ENCODE results near the gene AS3MT. TPM values are rescaled to one million over a fixed set of nuclear protein-coding genes. Genes with fewer than 3 reads are reported as not detected.

Gene AS3MT
- total RNA-seq, 4 donors from 2014 or later = 3.6 to 5.8 TPM; not detected in 2

DNA sequence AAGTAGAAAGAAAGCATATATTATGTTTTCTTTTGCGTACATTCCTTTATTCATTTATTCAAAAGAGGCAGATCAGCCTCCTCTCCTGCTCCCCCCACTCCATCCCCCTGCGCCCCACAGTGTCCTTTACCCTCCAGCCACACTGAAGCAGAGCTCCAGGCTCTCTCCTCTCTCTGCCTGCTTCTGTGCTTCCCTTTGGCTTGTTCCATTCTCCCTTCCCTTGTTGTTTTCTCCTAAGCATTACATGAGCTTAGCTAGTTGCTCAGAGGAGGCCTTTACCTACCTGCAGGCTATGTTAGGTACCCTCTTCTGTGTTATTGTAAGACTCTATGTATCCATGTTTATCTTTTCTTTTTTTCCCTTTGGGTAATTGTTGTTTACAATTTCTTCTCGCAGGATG, 76.2 kb downstream of the AS3MT start:
- no peak for DNase-seq
- no peak overlapping the region for H3K4me3 ChIP-seq
- no peaks in the 10 kb centered on the region for H3K9me3 ChIP-seq
- no peaks in the 10 kb centered on the region for H3K36me3 ChIP-seq
- H3K27ac ChIP-seq = no peak overlapping the region
- no peaks in the 10 kb centered on the region for H3K27me3 ChIP-seq
- H3K4me1 ChIP-seq = no peaks in the 10 kb centered on the region
- TF ChIP-seq CTCF (IDR thresholded peaks at IDR 0.05) = no peak
- TF ChIP-seq POLR2A (IDR thresholded peaks at IDR 0.05) = no peak

DNA sequence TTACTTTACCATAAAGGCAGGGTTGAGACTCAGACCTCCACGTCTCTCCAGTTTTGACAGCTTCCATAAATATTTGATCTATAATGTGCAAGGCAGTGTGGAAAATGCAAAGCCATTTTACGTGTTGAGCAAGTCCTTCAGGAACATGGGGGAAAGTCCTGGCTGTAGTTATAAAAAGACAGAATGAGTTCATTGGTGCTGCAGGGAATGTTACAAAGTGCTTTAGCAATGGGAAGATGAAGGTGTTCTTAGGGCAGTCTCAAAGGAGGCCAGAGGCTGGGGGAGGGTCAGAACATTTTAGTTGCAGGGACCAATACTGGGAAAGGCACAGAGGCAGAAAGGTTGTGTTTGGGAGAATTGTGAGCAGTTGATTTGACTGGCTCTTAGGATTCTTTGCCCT, 76.7 kb downstream of the AS3MT start:
- Histone ChIP-seq H3K4me3 (no peak overlapping the region), H3K27me3 (no peaks in the 10 kb centered on the region), H3K4me1 (no peaks in the 10 kb centered on the region), H3K9me3 (no peaks in the 10 kb centered on the region), H3K36me3 (no peaks in the 10 kb centered on the region), H3K27ac (no peak overlapping the region)
- DNase-seq = no peak
- TF ChIP-seq CTCF (IDR thresholded peaks at IDR 0.05) (no peak), POLR2A (IDR thresholded peaks at IDR 0.05) (no peak)

- Histone ChIP-seq H3K4me1 (no peaks in the 10 kb centered on the region), H3K27me3 (no peaks in the 10 kb centered on the region), H3K4me3 (no peak overlapping the region), H3K36me3 (no peaks in the 10 kb centered on the region), H3K27ac (no peak overlapping the region), H3K9me3 (no peaks in the 10 kb centered on the region)
- TF ChIP-seq POLR2A (IDR thresholded peaks at IDR 0.05) = no peak
- no peak for TF ChIP-seq CTCF (IDR thresholded peaks at IDR 0.05)
- DNase-seq = no peak
These were observed 77.7 kb downstream of the AS3MT start for GRCh38 chr10:102946992-102947391.

DNA sequence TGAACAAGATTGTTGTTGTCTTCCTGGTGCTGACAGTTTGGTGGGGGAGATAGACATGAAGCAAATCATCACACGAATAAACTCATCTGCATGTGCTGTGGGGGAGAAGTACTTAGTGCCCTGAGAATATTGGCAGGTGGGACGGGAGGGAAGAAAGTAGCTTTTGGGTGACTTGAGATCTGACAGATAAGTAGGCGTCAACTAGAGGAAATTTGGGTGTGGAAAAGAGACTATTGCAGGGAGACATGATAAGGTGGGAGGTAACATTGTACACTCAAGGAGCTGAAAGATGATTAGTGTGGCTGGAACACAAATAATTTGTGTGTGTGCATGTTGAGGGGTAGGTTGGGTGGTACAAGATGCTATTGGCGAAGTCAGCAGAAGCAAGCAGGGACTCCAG, 78.9 kb downstream of the AS3MT start:
- no peak for TF ChIP-seq CTCF (IDR thresholded peaks at IDR 0.05)
- no peak for TF ChIP-seq POLR2A (IDR thresholded peaks at IDR 0.05)
- Histone ChIP-seq H3K4me1 (no peaks in the 10 kb centered on the region), H3K27me3 (no peaks in the 10 kb centered on the region), H3K4me3 (no peak overlapping the region), H3K27ac (no peak overlapping the region), H3K9me3 (no peaks in the 10 kb centered on the region), H3K36me3 (no peaks in the 10 kb centered on the region)
- DNase-seq = no peak

DNA sequence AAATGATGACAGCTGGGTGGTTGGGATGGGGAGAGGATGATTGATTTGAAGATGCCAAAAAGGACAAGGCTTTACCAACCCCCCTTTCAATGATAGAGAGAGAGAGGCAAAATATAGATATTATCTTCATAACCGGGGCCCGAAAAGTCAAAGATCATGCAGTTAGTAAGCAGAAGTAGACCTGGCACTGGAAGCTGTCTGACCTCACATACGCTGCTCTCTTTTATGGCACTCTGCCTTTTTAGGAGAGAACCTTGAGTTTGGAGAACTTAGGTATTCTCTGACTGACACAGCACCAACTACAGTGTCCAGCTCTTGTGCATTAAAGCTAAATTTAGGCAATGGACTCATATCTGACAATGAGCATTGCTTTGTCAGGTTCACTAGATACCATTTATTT, 79.5 kb downstream of the AS3MT start:
- no peak overlapping the region for H3K4me3 ChIP-seq
- H3K36me3 ChIP-seq = no peaks in the 10 kb centered on the region
- H3K9me3 ChIP-seq = no peaks in the 10 kb centered on the region
- no peaks in the 10 kb centered on the region for H3K4me1 ChIP-seq
- H3K27ac ChIP-seq = no peak overlapping the region
- no peak for DNase-seq
- TF ChIP-seq CTCF (IDR thresholded peaks at IDR 0.05) = no peak
- TF ChIP-seq POLR2A (IDR thresholded peaks at IDR 0.05) = no peak
- no peaks in the 10 kb centered on the region for H3K27me3 ChIP-seq

GRCh38 chr10:102949916-102950315, 80.6 kb downstream of the AS3MT start:
- TF ChIP-seq POLR2A (IDR thresholded peaks at IDR 0.05) (no peak), CTCF (IDR thresholded peaks at IDR 0.05) (no peak)
- Histone ChIP-seq H3K9me3 (no peaks in the 10 kb centered on the region), H3K36me3 (no peaks in the 10 kb centered on the region), H3K27ac (no peak overlapping the region), H3K4me1 (no peaks in the 10 kb centered on the region), H3K4me3 (no peak overlapping the region), H3K27me3 (no peaks in the 10 kb centered on the region)
- DNase-seq = no peak
